ENCODE results near the gene EPHA1.

The EPHA1 gene

GRCh38 chr7:143368387-143368786, 40.3 kb downstream of the EPHA1 start:
- DNase-seq = no peak

- DNase-seq = peak; percentile 21 to 62
Observed at GRCh38 chr7:143367972-143368371, 40.7 kb downstream of the EPHA1 start.

- DNase-seq = no peak
Observed at GRCh38 chr7:143363016-143363937, 45.4 kb downstream of the EPHA1 start.

GRCh38 chr7:143362131-143363015, 46.3 kb downstream of the EPHA1 start, which contains the start of gene FAM131B:
Gene FAM131B (minus strand): TSS chr7:143362713. CDS start chr7:143362603, 110 bp downstream.
- no peak for DNase-seq

- no peak for DNase-seq
Observed at GRCh38 chr7:143361552-143362130, 47.0 kb downstream of the EPHA1 start.

GRCh38 chr7:143360788-143361551, 47.7 kb downstream of the EPHA1 start:
- DNase-seq = no peak

GRCh38 chr7:143359771-143360353, 48.8 kb downstream of the EPHA1 start:
- no peak for DNase-seq

GRCh38 chr7:143358626-143359025, 50.0 kb downstream of the EPHA1 start:
- DNase-seq = no peak

GRCh38 chr7:143356414-143357050, 52.1 kb downstream of the EPHA1 start:
- DNase-seq = no peak

GRCh38 chr7:143355450-143356385, 52.9 kb downstream of the EPHA1 start:
- no peak for DNase-seq

GRCh38 chr7:143354965-143355364, 53.7 kb downstream of the EPHA1 start:
- no peak for DNase-seq

- no peak for DNase-seq
Observed at GRCh38 chr7:143354376-143354775, 54.3 kb downstream of the EPHA1 start.

- DNase-seq = no peak
Observed at GRCh38 chr7:143352531-143353002, 56.1 kb downstream of the EPHA1 start.

- DNase-seq = no peak
Observed at GRCh38 chr7:143351574-143351973, 57.1 kb downstream of the EPHA1 start.

- no peak for DNase-seq
Observed at GRCh38 chr7:143351060-143351459, 57.6 kb downstream of the EPHA1 start.

GRCh38 chr7:143347950-143348349, 60.7 kb downstream of the EPHA1 start:
- no peak for DNase-seq

- DNase-seq = no peak
Observed at GRCh38 chr7:143346018-143346417, 62.6 kb downstream of the EPHA1 start.

GRCh38 chr7:143345428-143345900, 63.2 kb downstream of the EPHA1 start:
- DNase-seq = no peak

- DNase-seq = no peak
Observed at GRCh38 chr7:143343596-143343995, 65.1 kb downstream of the EPHA1 start.

GRCh38 chr7:143341842-143342241, 66.8 kb downstream of the EPHA1 start:
- DNase-seq = no peak
